Psoas muscle (tissue), 8 donors: Measurements from ENCODE around the gene CLHC1. TPM values are rescaled to one million over a fixed set of nuclear protein-coding genes. Genes with fewer than 3 reads are reported as not detected.

ENCODE experiments used
- ATAC-seq, 4 donors: fragments of 200-7000 bp; cut with Tn5 transposase; one replicate each; pipeline ENCODE4 v1.9.1; 2020; ENCODE audit warnings: moderate library complexity in 3 of 4, mild to moderate bottlenecking in 2 of 4
- DNase-seq, 2 donors: peaks; one replicate each; pipeline ENCODE4 v3.0.0-alpha.2; 2020
- H3K27ac ChIP-seq: fragments of 200-600 bp; one replicate; pipeline ENCODE4 v1.8.0; 2022
- H3K27me3 ChIP-seq, 3 donors: fragments of 200-600 bp in 1 of 3; one replicate each; pipeline versions ENCODE4 v1.6.1 to v1.8.0; 2013 to 2022; ENCODE audit warnings: low read length in 2 of 3, mild to moderate bottlenecking in 2 of 3, moderate library complexity in 1 of 3; ENCODE audit not compliant: insufficient read depth in 3 of 3
- H3K36me3 ChIP-seq, 2 donors: fragments of 200-600 bp in 1 of 2; one replicate each; pipeline versions ENCODE4 v1.6.1 to v1.8.0; 2013 to 2022; ENCODE audit warnings: low read depth in 1 of 2, mild to moderate bottlenecking in 1 of 2, moderate library complexity in 1 of 2; ENCODE audit not compliant: insufficient read depth in 1 of 2
- H3K4me1 ChIP-seq: fragments of 200-600 bp; one replicate; pipeline ENCODE4 v1.8.0; 2022
- H3K4me3 ChIP-seq: fragments of 200-600 bp; one replicate; pipeline ENCODE4 v1.8.0; 2022; ENCODE audit warnings: mild to moderate bottlenecking
- H3K9me3 ChIP-seq: fragments of 200-600 bp; one replicate; pipeline ENCODE4 v1.8.0; 2022
- WGBS, 3 donors: extraction: QIAGEN DNeasy Blood & Tissue Kit; methylation state at CpG; one replicate each; pipeline versions ENCODE4 v1.1.6 to v1.1.7; 2013; 5-methylcytosine and 5-hydroxymethylcytosine counted together
- intact Hi-C, 2 donors: fragments of 100-400 bp; cut with DNase I; formaldehyde crosslinking; loops; one replicate each; pipeline versions ENCODE4 v1.11.0 to v1.14.2; 2022
- polyA plus RNA-seq, 3 donors: library from polyadenylated mRNA; stranded (reverse); fragments of 200-250 nt; gene quantifications; one replicate each; pipeline ENCODE4 v1.2.3, GENCODE V29; 2013
- total RNA-seq, 4 donors: library from RNA; stranded (reverse); fragmentation: NEBNext Ultra II Directional in 2 of 4; extraction: Animal tissue kit (Norgen Biotek cat#: 25700) in 2 of 4; gene quantifications; one replicate each; pipeline versions ENCODE4 v1.2.1 to v1.2.4, GENCODE V29; 2021 to 2023
- TF ChIP-seq, protein P1 (sequence below): fragments of 200-600 bp; IDR thresholded peaks from one replicate; pipeline ENCODE4 v1.8.0; 2022; ENCODE audit warnings: antibody characterized with exemption
- donor health status: healthy with polysubstance abuse.
- donor health status: DM: no; HTN: no; CAD: no; lungs with moderate emphysema.
- donor health status: Bipolar disorder and iron deficiency.
- donor health status: healthy.
- donor health status: DM: yes; HTN: yes; CAD: no.
- donor health status: DM: no; HTN: no; CAD: no.
- donor health status: DM: no; HTN: no; CAD: no.
- donor health status: DM: yes; HTN: yes; CAD: no.

Gene CLHC1
- total and polyA plus RNA-seq, 7 donors: 0.47 to 6.8 (median 3.2) TPM

- H3K4me1 ChIP-seq: peaks cover 20% of the 10 kb centered on the region
- H3K4me3 ChIP-seq: no peak overlapping the region
- H3K36me3 ChIP-seq: no peaks in the 10 kb centered on the region
- TF ChIP-seq, protein P1, sequence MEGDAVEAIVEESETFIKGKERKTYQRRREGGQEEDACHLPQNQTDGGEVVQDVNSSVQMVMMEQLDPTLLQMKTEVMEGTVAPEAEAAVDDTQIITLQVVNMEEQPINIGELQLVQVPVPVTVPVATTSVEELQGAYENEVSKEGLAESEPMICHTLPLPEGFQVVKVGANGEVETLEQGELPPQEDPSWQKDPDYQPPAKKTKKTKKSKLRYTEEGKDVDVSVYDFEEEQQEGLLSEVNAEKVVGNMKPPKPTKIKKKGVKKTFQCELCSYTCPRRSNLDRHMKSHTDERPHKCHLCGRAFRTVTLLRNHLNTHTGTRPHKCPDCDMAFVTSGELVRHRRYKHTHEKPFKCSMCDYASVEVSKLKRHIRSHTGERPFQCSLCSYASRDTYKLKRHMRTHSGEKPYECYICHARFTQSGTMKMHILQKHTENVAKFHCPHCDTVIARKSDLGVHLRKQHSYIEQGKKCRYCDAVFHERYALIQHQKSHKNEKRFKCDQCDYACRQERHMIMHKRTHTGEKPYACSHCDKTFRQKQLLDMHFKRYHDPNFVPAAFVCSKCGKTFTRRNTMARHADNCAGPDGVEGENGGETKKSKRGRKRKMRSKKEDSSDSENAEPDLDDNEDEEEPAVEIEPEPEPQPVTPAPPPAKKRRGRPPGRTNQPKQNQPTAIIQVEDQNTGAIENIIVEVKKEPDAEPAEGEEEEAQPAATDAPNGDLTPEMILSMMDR: no peak
- intact Hi-C loops: loop anchor here in 1 of 2 donors (5.0 kb wide), 2 partner anchors 34 to 99 kb away; no protein-coding TSS in a partner anchor
- H3K27ac ChIP-seq: no peak overlapping the region
- 32 to 55% (median 47%) methylated on average over 1 of the region's 1 CpG for WGBS, 3 donors
- DNase-seq (no peak), ATAC-seq (no peak)
- H3K27me3 ChIP-seq: no peaks in the 10 kb centered on the region
- H3K9me3 ChIP-seq: no peaks in the 10 kb centered on the region
These were observed 76.3 kb downstream of the CLHC1 start for GRCh38 chr2:55155764-55156281.

GRCh38 chr2:55155206-55155605 is 76.9 kb downstream of the CLHC1 start:
- Histone ChIP-seq H3K4me1 (peaks cover 20% of the 10 kb centered on the region), H3K4me3 (no peak overlapping the region), H3K27ac (no peak overlapping the region), H3K36me3 (no peaks in the 10 kb centered on the region), H3K9me3 (no peaks in the 10 kb centered on the region), H3K27me3 (no peaks in the 10 kb centered on the region)
- 72 to 86% (median 74%) methylated on average over 4 of the region's 4 CpGs for WGBS, 3 donors
- DNase-seq (no peak), ATAC-seq (no peak)
- intact Hi-C loops: loop anchor here in 1 of 2 donors (5.0 kb wide), 2 partner anchors 33 to 98 kb away; no protein-coding TSS in a partner anchor
- TF ChIP-seq, protein P1: no peak

DNA sequence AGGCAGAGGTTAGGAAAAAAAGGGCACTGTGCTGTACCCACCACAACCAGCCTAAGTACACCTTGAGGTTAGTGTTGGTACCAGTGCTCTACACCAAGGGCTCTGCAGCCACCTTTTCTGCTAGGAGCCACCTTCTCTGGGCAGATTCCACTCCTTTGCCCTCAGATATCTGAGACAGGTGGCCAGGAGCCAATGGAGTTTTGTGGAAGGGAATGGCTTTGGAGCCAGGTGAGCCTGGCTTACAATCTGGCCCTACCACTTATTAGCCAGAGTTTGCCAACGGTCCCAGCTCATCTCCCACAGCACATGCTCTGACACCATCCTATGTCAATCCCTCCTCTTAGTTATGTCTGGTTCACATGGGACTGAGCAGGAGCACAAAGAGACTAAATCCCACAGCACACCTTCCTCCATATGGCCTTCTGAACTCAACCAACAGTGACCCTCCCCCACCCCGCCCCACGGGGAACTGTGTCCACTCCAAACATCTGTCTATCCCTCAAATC is 77.5 kb downstream of the CLHC1 start:
- ATAC-seq (no peak), DNase-seq (no peak)
- Histone ChIP-seq H3K27ac (no peak overlapping the region), H3K4me3 (no peak overlapping the region), H3K4me1 (peaks cover 19% of the 10 kb centered on the region), H3K36me3 (no peaks in the 10 kb centered on the region), H3K9me3 (no peaks in the 10 kb centered on the region), H3K27me3 (no peaks in the 10 kb centered on the region)
- intact Hi-C loops: loop anchor here in 1 of 2 donors (5.0 kb wide), 2 partner anchors 32 to 97 kb away; no protein-coding TSS in a partner anchor
- TF ChIP-seq, protein P1: no peak
- 80 to 88% (median 83%) methylated on average over 3 of the region's 3 CpGs for WGBS, 3 donors

- WGBS, 3 donors: 80 to 82% (median 80%) methylated on average over 10 of the region's 10 CpGs
- H3K9me3 ChIP-seq: no peaks in the 10 kb centered on the region
- ATAC-seq: no peak
- no peak overlapping the region for H3K27ac ChIP-seq
- peaks cover 10% of the 10 kb centered on the region for H3K4me1 ChIP-seq
- no peaks in the 10 kb centered on the region for H3K36me3 ChIP-seq
- intact Hi-C loops: no loop called here
- DNase-seq: no peak
- TF ChIP-seq, protein P1: no peak
- no peaks in the 10 kb centered on the region for H3K27me3 ChIP-seq
- H3K4me3 ChIP-seq: no peak overlapping the region
These were observed 78.4 kb downstream of the CLHC1 start for GRCh38 chr2:55153584-55154299.
